ENCODE measurements around the gene RRP1B.

The RRP1B gene

GRCh38 chr21:43727519-43728153 lies 68.3 kb downstream of the RRP1B start:
- H3K9me3 ChIP-seq (ENCODE audit: control insufficient read depth, insufficient read depth, low read length) = no peaks in the 10 kb centered on the region
- no peak overlapping the region for H3K27ac ChIP-seq (ENCODE audit: low read length)
- no peaks in the 10 kb centered on the region for H3K36me3 ChIP-seq (ENCODE audit: control insufficient read depth, insufficient read depth, low read length)
- no CpG with 5 or more reads among the region's 10 CpGs for WGBS (ENCODE audit: insufficient coverage, insufficient read length)
- peaks cover 2% of the 10 kb centered on the region; the same call in 1 of the 2 replicates for H3K4me1 ChIP-seq (ENCODE audit: control insufficient read depth, insufficient read depth, low read length)
- H3K4me3 ChIP-seq (ENCODE audit: low read length) = no peak overlapping the region
- no peaks in the 10 kb centered on the region for H3K27me3 ChIP-seq (ENCODE audit: control insufficient read depth, insufficient read depth, low read length)
- no peak for DNase-seq (ENCODE audit: low read depth, low spot score)

GRCh38 chr21:43728154-43728466 lies 68.8 kb downstream of the RRP1B start:
- Histone ChIP-seq H3K27ac (ENCODE audit: low read length) (no peak overlapping the region), H3K4me1 (ENCODE audit: control insufficient read depth, insufficient read depth, low read length) (peaks cover 2% of the 10 kb centered on the region; the same call in 1 of the 2 replicates), H3K4me3 (ENCODE audit: low read length) (peak overlapping the region; percentile 31; the same call in 1 of the 2 replicates), H3K9me3 (ENCODE audit: control insufficient read depth, insufficient read depth, low read length) (no peaks in the 10 kb centered on the region), H3K27me3 (ENCODE audit: control insufficient read depth, insufficient read depth, low read length) (no peaks in the 10 kb centered on the region), H3K36me3 (ENCODE audit: control insufficient read depth, insufficient read depth, low read length) (no peaks in the 10 kb centered on the region)
- no CpG with 5 or more reads among the region's 7 CpGs for WGBS (ENCODE audit: insufficient coverage, insufficient read length)
- no peak for DNase-seq (ENCODE audit: low read depth, low spot score)

- no peaks in the 10 kb centered on the region for H3K27me3 ChIP-seq (ENCODE audit: control insufficient read depth, insufficient read depth, low read length)
- WGBS (ENCODE audit: insufficient coverage, insufficient read length) = no CpG with 5 or more reads among the region's 59 CpGs
- peak; percentile 60 for DNase-seq (ENCODE audit: low read depth, low spot score)
These were observed 69.4 kb downstream of the RRP1B start for GRCh38 chr21:43728467-43729390.

GRCh38 chr21:43731476-43731875 lies 72.1 kb downstream of the RRP1B start:
- WGBS (ENCODE audit: insufficient coverage, insufficient read length) = no CpG with 5 or more reads among the region's 6 CpGs
- Histone ChIP-seq H3K4me3 (ENCODE audit: low read length) (no peak overlapping the region), H3K4me1 (ENCODE audit: control insufficient read depth, insufficient read depth, low read length) (peaks cover 3% of the 10 kb centered on the region; the same call in 1 of the 2 replicates), H3K27me3 (ENCODE audit: control insufficient read depth, insufficient read depth, low read length) (no peaks in the 10 kb centered on the region), H3K9me3 (ENCODE audit: control insufficient read depth, insufficient read depth, low read length) (no peaks in the 10 kb centered on the region), H3K36me3 (ENCODE audit: control insufficient read depth, insufficient read depth, low read length) (no peaks in the 10 kb centered on the region), H3K27ac (ENCODE audit: low read length) (no peak overlapping the region)
- no peak for DNase-seq (ENCODE audit: low read depth, low spot score)

More at GRCh38 chr21:43728467-43729390, 69.4 kb downstream of the RRP1B start:
- H3K4me3 ChIP-seq (ENCODE audit: low read length) = peak overlapping the region; percentile 31; the same call in 1 of the 2 replicates
- H3K27ac ChIP-seq (ENCODE audit: low read length) = no peak overlapping the region
- H3K4me1 ChIP-seq (ENCODE audit: control insufficient read depth, insufficient read depth, low read length) = peaks cover 2% of the 10 kb centered on the region; the same call in 1 of the 2 replicates
- no peaks in the 10 kb centered on the region for H3K36me3 ChIP-seq (ENCODE audit: control insufficient read depth, insufficient read depth, low read length)
- H3K9me3 ChIP-seq (ENCODE audit: control insufficient read depth, insufficient read depth, low read length) = no peaks in the 10 kb centered on the region

GRCh38 chr21:43731891-43732711 lies 72.7 kb downstream of the RRP1B start:
- H3K4me1 ChIP-seq (ENCODE audit: control insufficient read depth, insufficient read depth, low read length) = peaks cover 3% of the 10 kb centered on the region; the same call in 1 of the 2 replicates
- DNase-seq (ENCODE audit: low read depth, low spot score) = no peak
- H3K27ac ChIP-seq (ENCODE audit: low read length) = no peak overlapping the region
- H3K4me3 ChIP-seq (ENCODE audit: low read length) = no peak overlapping the region
- no peaks in the 10 kb centered on the region for H3K27me3 ChIP-seq (ENCODE audit: control insufficient read depth, insufficient read depth, low read length)
- H3K9me3 ChIP-seq (ENCODE audit: control insufficient read depth, insufficient read depth, low read length) = no peaks in the 10 kb centered on the region
- H3K36me3 ChIP-seq (ENCODE audit: control insufficient read depth, insufficient read depth, low read length) = no peaks in the 10 kb centered on the region
- WGBS (ENCODE audit: insufficient coverage, insufficient read length) = no CpG with 5 or more reads among the region's 23 CpGs

- WGBS (ENCODE audit: insufficient coverage, insufficient read length) = no CpG with 5 or more reads among the region's 10 CpGs
- Histone ChIP-seq H3K27ac (ENCODE audit: low read length) (no peak overlapping the region), H3K27me3 (ENCODE audit: control insufficient read depth, insufficient read depth, low read length) (no peaks in the 10 kb centered on the region), H3K4me1 (ENCODE audit: control insufficient read depth, insufficient read depth, low read length) (peaks cover 1% of the 10 kb centered on the region; the same call in 1 of the 2 replicates), H3K9me3 (ENCODE audit: control insufficient read depth, insufficient read depth, low read length) (no peaks in the 10 kb centered on the region), H3K36me3 (ENCODE audit: control insufficient read depth, insufficient read depth, low read length) (no peaks in the 10 kb centered on the region), H3K4me3 (ENCODE audit: low read length) (no peak overlapping the region)
- no peak for DNase-seq (ENCODE audit: low read depth, low spot score)
These were observed 73.7 kb downstream of the RRP1B start for GRCh38 chr21:43733060-43733459.

GRCh38 chr21:43733529-43734071 lies 74.2 kb downstream of the RRP1B start:
- H3K36me3 ChIP-seq (ENCODE audit: control insufficient read depth, insufficient read depth, low read length) = no peaks in the 10 kb centered on the region
- no CpG with 5 or more reads among the region's 15 CpGs for WGBS (ENCODE audit: insufficient coverage, insufficient read length)
- H3K4me3 ChIP-seq (ENCODE audit: low read length) = no peak overlapping the region
- H3K4me1 ChIP-seq (ENCODE audit: control insufficient read depth, insufficient read depth, low read length) = peaks cover 1% of the 10 kb centered on the region; the same call in 1 of the 2 replicates
- H3K9me3 ChIP-seq (ENCODE audit: control insufficient read depth, insufficient read depth, low read length) = no peaks in the 10 kb centered on the region
- no peak overlapping the region for H3K27ac ChIP-seq (ENCODE audit: low read length)
- no peak for DNase-seq (ENCODE audit: low read depth, low spot score)
- H3K27me3 ChIP-seq (ENCODE audit: control insufficient read depth, insufficient read depth, low read length) = no peaks in the 10 kb centered on the region

GRCh38 chr21:43734131-43734927 lies 75.0 kb downstream of the RRP1B start:
- Histone ChIP-seq H3K27me3 (ENCODE audit: control insufficient read depth, insufficient read depth, low read length) (no peaks in the 10 kb centered on the region), H3K9me3 (ENCODE audit: control insufficient read depth, insufficient read depth, low read length) (no peaks in the 10 kb centered on the region), H3K4me3 (ENCODE audit: low read length) (no peak overlapping the region), H3K4me1 (ENCODE audit: control insufficient read depth, insufficient read depth, low read length) (peaks cover 1% of the 10 kb centered on the region; the same call in 1 of the 2 replicates), H3K27ac (ENCODE audit: low read length) (no peak overlapping the region), H3K36me3 (ENCODE audit: control insufficient read depth, insufficient read depth, low read length) (no peaks in the 10 kb centered on the region)
- WGBS (ENCODE audit: insufficient coverage, insufficient read length) = no CpG with 5 or more reads among the region's 25 CpGs
- no peak for DNase-seq (ENCODE audit: low read depth, low spot score)

- 0 out of 2 replicates have a peak, but pooled peaks cover 1% of the 10 kb centered on the region for H3K4me1 ChIP-seq (ENCODE audit: control insufficient read depth, insufficient read depth, low read length)
- H3K27me3 ChIP-seq (ENCODE audit: control insufficient read depth, insufficient read depth, low read length) = no peaks in the 10 kb centered on the region
- no peak overlapping the region for H3K27ac ChIP-seq (ENCODE audit: low read length)
- DNase-seq (ENCODE audit: low read depth, low spot score) = no peak
- no CpG with 5 or more reads among the region's 9 CpGs for WGBS (ENCODE audit: insufficient coverage, insufficient read length)
- no peaks in the 10 kb centered on the region for H3K9me3 ChIP-seq (ENCODE audit: control insufficient read depth, insufficient read depth, low read length)
- H3K4me3 ChIP-seq (ENCODE audit: low read length) = no peak overlapping the region
- H3K36me3 ChIP-seq (ENCODE audit: control insufficient read depth, insufficient read depth, low read length) = no peaks in the 10 kb centered on the region
These were observed 75.5 kb downstream of the RRP1B start for GRCh38 chr21:43734928-43735229.
